DMS153 treated with DMSO at 0.1 percent for 48 hours (cell line): ENCODE results near the gene TLK1.

ENCODE experiments used
- DNase-seq: peaks from one replicate; lab custom pipeline; 2025; ENCODE audit not compliant: unreplicated experiment; lab: John Stamatoyannopoulos, UW

TLK1 gene

GRCh38 chr2:171008550-171009205 is 152.0 kb downstream of the TLK1 start:
- DNase-seq = no peak

GRCh38 chr2:171004833-171005232 is 155.9 kb downstream of the TLK1 start:
- DNase-seq = no peak

- no peak for DNase-seq
These were observed 156.3 kb downstream of the TLK1 start for GRCh38 chr2:171004363-171004762.

- no peak for DNase-seq
These were observed 161.0 kb downstream of the TLK1 start for GRCh38 chr2:170999654-171000053.

- DNase-seq = no peak
These were observed 162.6 kb downstream of the TLK1 start for GRCh38 chr2:170997893-170998597.

GRCh38 chr2:170996316-170996715 is 164.4 kb downstream of the TLK1 start:
- DNase-seq = no peak

- DNase-seq = no peak
These were observed 169.1 kb downstream of the TLK1 start for GRCh38 chr2:170991398-170992182.

GRCh38 chr2:170986566-170987258 is 174.0 kb downstream of the TLK1 start:
- DNase-seq = no peak

DNA sequence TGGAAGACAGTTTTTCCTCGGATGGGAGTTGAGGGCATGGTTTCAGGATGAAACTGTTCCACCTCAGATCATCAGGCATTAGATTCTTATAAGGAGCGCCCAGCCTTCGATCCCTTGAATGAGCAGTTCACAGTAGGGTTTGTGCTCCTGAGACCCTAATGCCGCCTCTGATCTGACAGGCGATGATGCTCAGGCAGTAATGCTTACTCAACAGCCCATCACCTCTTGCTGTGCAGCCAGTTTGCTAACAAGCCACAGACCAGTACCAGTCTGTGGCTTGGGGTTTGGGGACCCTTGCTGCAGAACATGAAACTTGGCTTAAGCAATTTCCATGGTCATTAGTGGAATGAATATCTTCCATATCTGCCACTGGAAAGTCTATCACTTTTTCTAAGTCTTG is 175.3 kb downstream of the TLK1 start:
- no peak for DNase-seq

GRCh38 chr2:170984079-170984478 is 176.6 kb downstream of the TLK1 start:
- no peak for DNase-seq

DNA sequence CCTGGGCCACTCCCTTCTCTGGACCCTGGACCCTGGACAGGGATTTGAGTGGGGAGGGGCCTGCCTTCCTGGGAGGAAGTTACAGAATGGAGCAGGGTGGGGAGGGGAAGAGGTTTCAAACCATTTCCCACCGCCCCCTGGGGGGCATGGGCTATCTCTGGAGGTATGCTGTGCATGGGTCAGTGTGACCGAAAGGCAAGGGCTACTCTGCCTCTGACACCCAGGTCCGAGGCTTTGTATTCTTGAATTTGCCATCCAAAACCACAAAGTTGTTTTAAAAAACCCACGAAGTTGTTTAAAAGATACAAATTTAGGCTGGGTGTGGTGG is 184.8 kb downstream of the TLK1 start:
- no peak for DNase-seq

- no peak for DNase-seq
These were observed 185.4 kb downstream of the TLK1 start for GRCh38 chr2:170975127-170975942.

DNA sequence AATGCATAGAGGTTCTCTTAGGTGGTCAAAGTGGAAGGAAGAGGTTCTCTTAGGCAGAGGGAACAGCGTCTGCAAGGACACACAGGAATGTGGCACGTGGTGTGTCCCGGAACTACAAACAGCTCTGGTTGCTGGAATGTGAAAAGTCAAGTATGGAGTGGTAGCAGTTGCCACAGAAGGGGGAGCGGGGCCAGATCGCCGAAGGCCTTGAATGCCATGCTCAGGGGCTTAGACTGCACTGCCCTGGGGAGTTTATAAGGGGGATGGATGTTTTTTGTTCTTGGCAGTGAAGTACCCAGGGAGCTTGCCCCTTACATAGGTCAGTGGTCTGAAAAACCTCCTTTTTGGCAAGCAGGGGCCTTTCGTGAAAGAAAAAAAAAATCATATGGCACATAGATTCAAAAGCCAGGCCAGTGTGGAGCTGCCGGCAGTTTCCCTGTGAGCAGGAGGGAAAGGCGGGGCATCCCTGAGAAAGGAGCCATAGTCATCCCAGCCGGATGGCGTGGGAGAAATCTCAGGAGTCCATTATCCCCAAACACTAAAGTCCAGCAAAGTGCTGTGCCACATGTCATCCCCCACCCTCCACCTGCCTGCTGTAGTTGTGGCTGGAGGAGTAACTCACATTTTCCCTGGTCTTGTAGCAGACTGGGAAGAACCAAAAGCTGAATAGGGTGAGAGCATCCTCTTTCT is 186.2 kb downstream of the TLK1 start:
- DNase-seq = no peak

DNA sequence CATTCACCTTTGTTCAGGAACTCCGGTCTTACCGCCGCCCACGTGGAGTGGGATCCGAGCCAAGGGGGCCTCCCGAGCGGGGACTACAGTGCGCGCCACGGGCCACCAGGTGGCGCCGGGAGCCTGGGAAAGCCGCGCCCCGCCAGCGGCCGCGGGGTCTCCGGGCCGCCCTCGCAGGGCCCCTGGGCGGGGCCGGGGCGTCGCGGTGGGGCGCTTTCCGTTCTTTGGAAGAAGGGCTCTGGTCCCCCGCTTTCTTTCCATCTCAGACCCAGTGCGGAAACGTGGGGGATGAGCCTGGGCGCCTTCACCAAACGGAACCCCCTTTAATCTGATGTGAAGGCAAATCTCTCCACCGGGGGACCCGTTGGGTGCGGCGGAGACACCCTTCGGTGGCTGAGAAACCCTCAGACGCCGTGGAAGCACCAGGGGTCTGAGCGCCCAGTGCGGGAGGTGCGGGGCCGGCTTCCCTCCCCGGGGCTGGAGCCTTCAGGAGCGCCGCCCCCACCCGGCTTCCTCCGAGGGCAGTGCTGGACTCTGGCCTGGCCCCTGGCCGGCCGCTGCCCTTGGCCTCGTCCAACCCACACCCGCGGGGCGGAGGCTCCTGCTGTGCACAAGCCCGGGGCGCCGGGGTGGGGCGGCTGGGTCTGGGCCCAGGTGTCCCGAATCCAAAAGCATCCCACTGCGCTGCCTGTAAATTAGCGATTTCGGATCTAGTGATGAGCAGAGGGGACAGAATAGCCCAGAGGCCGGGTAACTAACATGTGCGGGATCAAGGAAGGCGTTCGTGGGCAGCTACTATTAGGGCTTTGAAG is 187.0 kb downstream of the TLK1 start:
- DNase-seq = peak; percentile 85

DNA sequence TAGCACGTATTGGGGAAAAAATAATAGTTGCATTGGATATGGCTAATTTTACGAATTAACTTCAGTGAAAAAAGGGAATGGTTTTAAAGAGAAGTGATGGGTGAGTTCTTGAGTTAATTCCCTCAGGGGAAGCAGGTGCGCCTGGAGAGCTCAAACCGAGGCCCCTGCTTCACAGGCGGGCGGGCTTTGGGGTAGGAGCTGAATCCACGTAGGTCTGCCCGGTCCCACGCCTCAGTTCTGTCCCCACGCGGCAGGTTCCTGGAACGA is 187.5 kb downstream of the TLK1 start:
- DNase-seq = no peak

DNA sequence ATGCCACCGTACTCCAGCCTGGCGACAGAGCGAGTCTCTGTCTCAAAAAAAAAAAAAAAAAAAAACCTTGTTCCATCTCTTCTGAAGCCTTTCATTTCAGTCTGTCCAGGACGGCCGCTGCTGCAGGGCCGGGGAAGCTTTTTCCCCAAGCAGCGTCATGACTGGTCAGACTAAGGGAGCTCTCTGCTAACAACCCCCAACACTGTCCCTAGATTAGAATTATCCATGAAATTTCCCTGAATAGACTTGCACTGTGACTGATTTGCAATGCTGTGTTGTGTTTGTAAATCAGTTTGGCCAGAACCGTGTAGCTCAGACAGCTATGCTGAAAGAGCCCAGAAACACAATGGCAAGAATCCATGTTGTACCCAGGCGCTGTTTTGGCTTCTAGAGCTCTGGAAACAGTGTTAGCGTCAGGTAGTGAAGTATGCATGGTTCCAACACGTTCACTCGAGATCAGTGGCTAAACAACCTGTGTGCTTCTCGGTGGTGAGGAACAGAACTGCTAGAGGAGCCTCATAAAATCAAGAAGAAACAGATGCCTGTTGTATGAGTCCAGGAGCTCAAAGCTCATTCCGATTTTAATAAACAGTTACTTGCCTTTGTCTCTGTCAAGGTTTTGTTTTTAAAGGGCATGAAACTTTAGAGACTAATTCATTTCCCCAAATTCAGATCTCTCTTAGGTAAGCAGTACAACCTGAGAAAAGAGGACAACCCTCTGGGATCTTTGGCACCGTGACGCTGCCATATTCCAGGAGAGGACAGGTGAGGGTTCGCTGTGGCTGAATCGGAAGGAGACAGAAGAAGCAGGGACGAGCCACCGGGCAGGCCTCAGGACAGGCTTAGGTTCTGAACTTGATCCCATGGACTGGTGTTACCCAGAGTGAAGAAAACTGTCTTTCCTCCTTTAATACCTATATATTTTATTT is 188.1 kb downstream of the TLK1 start:
- DNase-seq = peak; percentile 6

DNA sequence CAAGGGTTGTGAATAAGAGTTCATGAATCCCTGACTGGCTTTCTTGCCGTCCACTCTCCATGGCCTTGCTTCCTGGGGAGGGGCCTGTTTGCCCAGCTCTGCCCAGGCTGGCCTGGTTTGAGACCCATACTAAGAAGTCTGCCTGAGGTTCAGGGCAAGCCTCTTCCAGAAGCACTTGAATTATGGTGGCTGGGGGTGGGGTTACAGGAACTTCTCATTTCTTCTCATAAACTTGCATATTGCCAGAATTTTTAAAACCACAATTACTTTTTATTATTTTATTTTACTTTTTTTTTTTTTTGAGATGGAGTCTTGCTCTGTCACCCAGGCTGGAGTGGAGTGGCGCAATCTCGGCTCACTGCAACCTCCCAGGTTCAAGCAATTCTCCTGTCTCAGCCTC is 189.6 kb downstream of the TLK1 start:
- DNase-seq = no peak

DNA sequence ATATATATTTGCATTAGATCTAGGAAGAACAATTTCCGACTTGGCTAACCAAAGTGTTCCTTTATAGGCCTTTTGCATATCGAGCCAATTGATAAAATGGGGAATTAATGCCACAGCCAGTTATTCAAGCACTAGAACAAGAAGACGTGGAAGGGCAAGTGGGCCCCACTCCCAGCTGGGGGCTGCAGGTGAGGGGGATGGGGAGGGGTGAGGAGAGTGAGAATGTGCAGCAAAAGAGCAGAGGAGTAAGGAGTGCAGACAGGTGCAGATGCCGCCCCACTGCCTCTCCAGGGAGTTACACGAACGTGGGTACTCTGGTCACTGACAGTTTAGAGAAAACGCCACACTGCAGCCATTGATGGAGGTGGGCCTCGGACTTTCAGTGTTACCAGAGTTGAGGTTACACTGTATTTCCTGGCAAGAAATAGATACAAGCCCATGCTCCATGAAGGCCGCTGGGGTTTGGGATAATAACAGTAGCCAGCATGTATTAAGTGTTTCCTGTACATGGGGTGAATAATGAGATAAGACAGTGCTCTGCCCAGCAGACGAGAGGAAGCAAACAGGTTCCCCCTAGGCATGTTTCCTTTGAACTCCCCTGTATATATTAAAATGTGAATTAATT is 190.7 kb downstream of the TLK1 start:
- no peak for DNase-seq
